HepG2 (cell line): ENCODE results near the gene RNASE8. TPM values are rescaled to one million over a fixed set of nuclear protein-coding genes. Genes with fewer than 3 reads are reported as not detected.

Experiments
- ATAC-seq: fragments of 200-7000 bp; cut with Tn5 transposase; 3 replicates; pipeline ENCODE4 v1.9.1; 2020; ENCODE audit warnings: mild to moderate bottlenecking, moderate library complexity
- BruUV-seq: library from RNA; stranded (reverse); fragments of 400-500 nt; replicated peaks from 2 replicates; lab custom pipeline; 2021; lab: Mats Ljungman, UMichigan
- CTCF ChIA-PET: fragments of 300-600 bp; formaldehyde crosslinking; extraction: SDS; loops from one replicate; lab custom pipeline; 2021; ENCODE audit warnings: low total read pairs, inconsistent platforms, low intra/inter-chr PET ratio; lab: Yijun Ruan, JAX
- POLR2A ChIA-PET: fragments of 350-600 bp; sonication (Branson Sonifier 250); formaldehyde crosslinking; loops from one replicate; lab custom pipeline; 2020; ENCODE audit warnings: antibody characterized with exemption, inconsistent platforms; lab: Yijun Ruan, JAX
- DNase-seq: peaks from one replicate; pipeline ENCODE4 v3.0.0-alpha.2; 2015; ENCODE audit warnings: low spot score
- FAIRE-seq: peaks from 3 replicates; lab custom pipeline; 2011; peaks lifted over from hg19 to GRCh38; lab: Jason Lieb, UNC
- H2AFZ ChIP-seq: one replicate; pipeline ENCODE4 v1.6.1; 2011; ENCODE audit warnings: low read length, inconsistent platforms
- H3K27ac ChIP-seq: fragments of 300-600 bp; 3 replicates; pipeline ENCODE4 v1.8.0; 2011; ENCODE audit warnings: mixed run types, mild to moderate bottlenecking, mixed read lengths, low read length, inconsistent platforms; ENCODE audit not compliant: insufficient read depth; ENCODE audit errors: extremely low read length
- H3K27me3 ChIP-seq, 2 experiments: fragments of 200-600 bp in 1 of 2; 2 replicates in 1 of 2; 3 replicates in 1 of 2; pipeline versions ENCODE4 v1.6.0 to v1.8.0; 2011; ENCODE audit warnings: low read length in 2 of 2, mild to moderate bottlenecking in 2 of 2, moderate library complexity in 2 of 2, inconsistent platforms in 1 of 2; ENCODE audit not compliant: insufficient read depth in 2 of 2, control insufficient read depth in 1 of 2
- H3K36me3 ChIP-seq, 2 experiments: fragments of 200-600 bp in 1 of 2; replicated peaks in 1 of 2; 2 replicates in 1 of 2; 3 replicates in 1 of 2; pipeline versions ENCODE4 v1.5.1 to v1.8.0; 2011; ENCODE audit warnings: low read length in 2 of 2, inconsistent platforms in 1 of 2; ENCODE audit not compliant: insufficient read depth in 2 of 2, control insufficient read depth in 1 of 2
- H3K4me1 ChIP-seq: 2 replicates; pipeline ENCODE4 v1.5.1; 2012; ENCODE audit warnings: low read length, inconsistent platforms; ENCODE audit not compliant: insufficient read depth
- H3K4me2 ChIP-seq: 2 replicates; pipeline ENCODE4 v1.6.0; 2011; ENCODE audit warnings: low read depth, low read length, inconsistent platforms
- H3K4me3 ChIP-seq, 3 experiments: fragments of 200-600 bp in 1 of 3; sonication (generic), shearing (Covaris generic) in 1 of 3; replicated peaks in 1 of 3; 2 replicates each; pipeline ENCODE4 v1.5.1; 2011 to 2016; ENCODE audit warnings: low read length in 3 of 3, inconsistent platforms in 2 of 3, low read depth in 2 of 3, mild to moderate bottlenecking in 2 of 3, control low read depth in 1 of 3, mixed read lengths in 1 of 3; ENCODE audit not compliant: insufficient read depth in 1 of 3
- H3K79me2 ChIP-seq: one replicate; pipeline ENCODE4 v1.6.1; 2011; ENCODE audit warnings: low read length, inconsistent platforms; ENCODE audit not compliant: insufficient read depth
- H3K9ac ChIP-seq: 2 replicates; pipeline ENCODE4 v1.6.0; 2011; ENCODE audit warnings: mild to moderate bottlenecking, low read depth, low read length, inconsistent platforms; ENCODE audit not compliant: insufficient read depth
- H3K9me3 ChIP-seq: 2 replicates; pipeline ENCODE4 v1.5.1; 2012; ENCODE audit warnings: mild to moderate bottlenecking, low read length
- H4K20me1 ChIP-seq: 2 replicates; pipeline ENCODE4 v1.6.0; 2011; ENCODE audit warnings: inconsistent platforms, mild to moderate bottlenecking, low read length, moderate library complexity; ENCODE audit not compliant: insufficient read depth
- AGO2 ChIP-seq: fragments of 200-400 bp; formaldehyde crosslinking; optimal IDR thresholded peaks from 2 replicates; pipeline ENCODE3; 2017; ENCODE audit warnings: mild to moderate bottlenecking, low read depth, low read length, moderate library complexity
- DMAP1 ChIP-seq: IDR thresholded peaks from 2 replicates; pipeline ENCODE4 v1.6.1; 2016
- KDM5A ChIP-seq: fragments of 200-600 bp; sonication (generic); IDR thresholded peaks from 2 replicates; pipeline ENCODE4 v1.7.0; 2018; ENCODE audit warnings: antibody characterized with exemption, mild to moderate bottlenecking, low read length, borderline replicate concordance
- MATR3 ChIP-seq: sonication (generic); formaldehyde crosslinking; IDR thresholded peaks from 2 replicates; pipeline ENCODE4 v1.4.0; 2020; ENCODE audit warnings: missing genetic modification reagents
- MIER3 ChIP-seq: IDR thresholded peaks from 2 replicates; pipeline ENCODE4 v1.6.1; 2016; ENCODE audit warnings: missing compliant biosample characterization, borderline replicate concordance
- MTF1 ChIP-seq: sonication (generic); formaldehyde crosslinking; IDR thresholded peaks from 2 replicates; pipeline ENCODE4 v1.5.0; 2020; ENCODE audit warnings: missing genetic modification reagents
- NFE2L1 ChIP-seq: sonication (generic); formaldehyde crosslinking; IDR thresholded peaks from 2 replicates; pipeline ENCODE4 v1.4.0; 2020; ENCODE audit warnings: missing genetic modification reagents, mild to moderate bottlenecking, borderline replicate concordance
- SMAD3 ChIP-seq: sonication (generic); formaldehyde crosslinking; IDR thresholded peaks from 2 replicates; pipeline ENCODE4 v1.4.0; 2020; ENCODE audit warnings: missing genetic modification reagents
- SMYD3 ChIP-seq: sonication (generic); formaldehyde crosslinking; IDR thresholded peaks from 2 replicates; pipeline ENCODE4 v1.8.1; 2023; ENCODE audit warnings: mild to moderate bottlenecking, missing genetic modification reagents
- SNAPC5 ChIP-seq: sonication (generic); formaldehyde crosslinking; IDR thresholded peaks from 2 replicates; pipeline ENCODE4 v1.8.1; 2023; ENCODE audit warnings: mild to moderate bottlenecking, missing genetic modification reagents, borderline replicate concordance
- TCF7L2 ChIP-seq: IDR thresholded peaks from 2 replicates; pipeline ENCODE4 v1.6.1; 2011; ENCODE audit warnings: mild to moderate bottlenecking, low read depth, low read length, moderate library complexity
- TEAD3 ChIP-seq: optimal IDR thresholded peaks from 2 replicates; pipeline ENCODE3; 2016; ENCODE audit warnings: borderline replicate concordance
- ZBTB38 ChIP-seq: sonication (generic); formaldehyde crosslinking; IDR thresholded peaks from 2 replicates; pipeline ENCODE4 v1.5.1; 2020; ENCODE audit warnings: mild to moderate bottlenecking, missing genetic modification reagents
- ZBTB44 ChIP-seq: sonication (generic); formaldehyde crosslinking; IDR thresholded peaks from 2 replicates; pipeline ENCODE4 v1.4.0; 2020; ENCODE audit warnings: missing genetic modification reagents
- ZGPAT ChIP-seq: IDR thresholded peaks from 2 replicates; pipeline ENCODE4 v1.6.1; 2016; ENCODE audit warnings: mild to moderate bottlenecking
- ZKSCAN5 ChIP-seq: sonication (generic); formaldehyde crosslinking; IDR thresholded peaks from 2 replicates; pipeline ENCODE4 v1.5.1; 2020; ENCODE audit warnings: mild to moderate bottlenecking, missing genetic modification reagents
- ZNF317 ChIP-seq: sonication (generic); formaldehyde crosslinking; IDR thresholded peaks from 2 replicates; pipeline ENCODE4 v1.5.0; 2020; ENCODE audit warnings: mild to moderate bottlenecking, missing genetic modification reagents
- ZNF543 ChIP-seq: sonication (generic); formaldehyde crosslinking; IDR thresholded peaks from 2 replicates; pipeline ENCODE4 v1.4.0; 2020; ENCODE audit warnings: mild to moderate bottlenecking, missing genetic modification reagents
- ZNF652 ChIP-seq: IDR thresholded peaks from 2 replicates; pipeline ENCODE4 v1.6.1; 2016; ENCODE audit warnings: low read depth, borderline replicate concordance
- ZNF720 ChIP-seq: sonication (generic); formaldehyde crosslinking; IDR thresholded peaks from 2 replicates; pipeline ENCODE4 v1.4.0; 2020; ENCODE audit warnings: missing genetic modification reagents
- ZNF841 ChIP-seq: sonication (generic); formaldehyde crosslinking; IDR thresholded peaks from 2 replicates; pipeline ENCODE4 v1.8.1; 2023; ENCODE audit warnings: missing genetic modification reagents, borderline replicate concordance
- WGBS: methylation state at CpG from one replicate; pipeline ENCODE4 v1.1.6; 2017; ENCODE audit warnings: low lambda C conversion rate; 5-methylcytosine and 5-hydroxymethylcytosine counted together
- in situ Hi-C: cut with HindIII; loops from 2 replicates; pipeline ENCODE4 v1.10.0; 2017; ENCODE audit warnings: low pct_unique_long_range_greater_than_20kb; ENCODE audit not compliant: extremely low pct_ligation_motif_present
- intact Hi-C: fragments of 100-400 bp; cut with micrococcal nuclease; formaldehyde crosslinking; loops from one replicate; pipeline ENCODE4 v1.10.0; 2022; ENCODE audit not compliant: unreplicated experiment
- polyA plus RNA-seq, 8 experiments: library from polyadenylated mRNA; depleted of rRNA in 3 of 8; stranded (reverse) in 7 of 8; unstranded in 1 of 8; fragments of >200 nt; fragmentation: Illumina TruSeq in 4 of 8; extraction: Trizol in 4 of 8; gene quantifications; 2 replicates each; pipeline versions ENCODE4 v1.2.1 to v1.2.3, GENCODE V29; 2011 to 2016; ENCODE audit warnings: low read depth in 4 of 8, missing spikeins in 1 of 8, mixed read lengths in 1 of 8; ENCODE audit not compliant: insufficient read depth in 1 of 8
- total RNA-seq, 5 experiments: library from RNA; depleted of rRNA; stranded (reverse); fragments of >200 nt; fragmentation: Illumina TruSeq; extraction: Trizol; gene quantifications; 2 replicates each; pipeline ENCODE4 v1.2.3, GENCODE V29; 2016; ENCODE audit warnings: low read depth in 1 of 5
- TF ChIP-seq, protein P1 (sequence below): sonication (generic); formaldehyde crosslinking; conservative IDR thresholded peaks from 2 replicates; pipeline ENCODE4 v1.4.0; 2020; ENCODE audit warnings: missing genetic modification reagents

The RNASE8 gene
- total and polyA plus RNA-seq, 2 of the 13 experiments (the other 11 are each of a cell fraction or from before 2014, with no cell fraction given): not detected

- Histone ChIP-seq H3K4me3 (peak overlapping the region in 2 of 3 experiments; percentile 5 to 17; a peak in 1 of 6 replicates), H3K27me3 (no peaks in the 10 kb centered on the region), H3K36me3 (no peaks in the 10 kb centered on the region), H3K9ac (no peak overlapping the region), H2AFZ (peak overlapping the region; percentile 16), H3K27ac (peak overlapping the region; percentile 71), H3K9me3 (no peaks in the 10 kb centered on the region), H3K4me1 (peaks cover 87% of the 10 kb centered on the region), H3K4me2 (peak overlapping the region; percentile 59), H4K20me1 (no peaks in the 10 kb centered on the region), H3K79me2 (no peaks in the 10 kb centered on the region)
- DNase-seq (no peak), FAIRE-seq (no peak), ATAC-seq (peak; percentile 4; the same call in 2 of the 3 replicates)
- no TSS peak for BruUV-seq
- in situ Hi-C loops: no loop called here
- ChIA-PET POLR2A (interaction anchor here (1.2 to 2.8 kb wide), 11 partner anchors 10 to 47 kb away, joined by 4 to 59 read pairs (median 7); partner anchors contain the start of genes ARHGEF40, NDRG2 and ZNF219), CTCF (interaction anchor here (1.7 kb wide), 1 partner anchor 46 kb away, joined by 4 read pairs; no protein-coding TSS in a partner anchor)
- 58% methylated on average over 3 of the region's 3 CpGs for WGBS
- intact Hi-C loops: no loop called here
- TF ChIP-seq DMAP1 (CRISPR knock-in tag): no peak
- TF ChIP-seq SMYD3 (CRISPR knock-in tag): 0 out of 2 replicates have a peak, but pooled peaks have one; percentile 57
- TF ChIP-seq AGO2: no peak
- TF ChIP-seq ZKSCAN5 (CRISPR knock-in tag): no peak
- TF ChIP-seq TEAD3: peak; percentile 52
- TF ChIP-seq ZNF317: 0 out of 2 replicates have a peak, but pooled peaks have one; percentile 21
- 0 out of 2 replicates have a peak, but pooled peaks have one; percentile 3 for TF ChIP-seq MIER3 (CRISPR knock-in tag)
- TF ChIP-seq MTF1 (CRISPR knock-in tag): no peak
- TF ChIP-seq SNAPC5 (CRISPR knock-in tag): peak; percentile 31; the same call in 1 of the 2 replicates
- TF ChIP-seq NFE2L1 (CRISPR knock-in tag): no peak
- TF ChIP-seq, protein P1, sequence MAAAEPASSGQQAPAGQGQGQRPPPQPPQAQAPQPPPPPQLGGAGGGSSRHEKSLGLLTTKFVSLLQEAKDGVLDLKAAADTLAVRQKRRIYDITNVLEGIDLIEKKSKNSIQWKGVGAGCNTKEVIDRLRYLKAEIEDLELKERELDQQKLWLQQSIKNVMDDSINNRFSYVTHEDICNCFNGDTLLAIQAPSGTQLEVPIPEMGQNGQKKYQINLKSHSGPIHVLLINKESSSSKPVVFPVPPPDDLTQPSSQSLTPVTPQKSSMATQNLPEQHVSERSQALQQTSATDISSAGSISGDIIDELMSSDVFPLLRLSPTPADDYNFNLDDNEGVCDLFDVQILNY: no peak
- no peak for TF ChIP-seq ZNF841 (CRISPR knock-in tag)
- no peak for TF ChIP-seq ZNF652
- TF ChIP-seq ZGPAT (CRISPR knock-in tag): 0 out of 2 replicates have a peak, but pooled peaks have one; percentile 22
- no peak for TF ChIP-seq ZNF720 (CRISPR knock-in tag)
- no peak for TF ChIP-seq ZBTB44 (CRISPR knock-in tag)
- no peak for TF ChIP-seq MATR3 (CRISPR knock-in tag)
- no peak for TF ChIP-seq SMAD3
- TF ChIP-seq TCF7L2: no peak
- no peak for TF ChIP-seq ZNF543 (CRISPR knock-in tag)
- TF ChIP-seq KDM5A: 0 out of 2 replicates have a peak, but pooled peaks have one; percentile 25
- TF ChIP-seq ZBTB38 (CRISPR knock-in tag): peak; percentile 90; the same call in 1 of the 2 replicates
Measured at GRCh38 chr14:21061347-21061668, 3.7 kb downstream of the RNASE8 start.
